ENCODE measurements around the gene NRL.

DNA sequence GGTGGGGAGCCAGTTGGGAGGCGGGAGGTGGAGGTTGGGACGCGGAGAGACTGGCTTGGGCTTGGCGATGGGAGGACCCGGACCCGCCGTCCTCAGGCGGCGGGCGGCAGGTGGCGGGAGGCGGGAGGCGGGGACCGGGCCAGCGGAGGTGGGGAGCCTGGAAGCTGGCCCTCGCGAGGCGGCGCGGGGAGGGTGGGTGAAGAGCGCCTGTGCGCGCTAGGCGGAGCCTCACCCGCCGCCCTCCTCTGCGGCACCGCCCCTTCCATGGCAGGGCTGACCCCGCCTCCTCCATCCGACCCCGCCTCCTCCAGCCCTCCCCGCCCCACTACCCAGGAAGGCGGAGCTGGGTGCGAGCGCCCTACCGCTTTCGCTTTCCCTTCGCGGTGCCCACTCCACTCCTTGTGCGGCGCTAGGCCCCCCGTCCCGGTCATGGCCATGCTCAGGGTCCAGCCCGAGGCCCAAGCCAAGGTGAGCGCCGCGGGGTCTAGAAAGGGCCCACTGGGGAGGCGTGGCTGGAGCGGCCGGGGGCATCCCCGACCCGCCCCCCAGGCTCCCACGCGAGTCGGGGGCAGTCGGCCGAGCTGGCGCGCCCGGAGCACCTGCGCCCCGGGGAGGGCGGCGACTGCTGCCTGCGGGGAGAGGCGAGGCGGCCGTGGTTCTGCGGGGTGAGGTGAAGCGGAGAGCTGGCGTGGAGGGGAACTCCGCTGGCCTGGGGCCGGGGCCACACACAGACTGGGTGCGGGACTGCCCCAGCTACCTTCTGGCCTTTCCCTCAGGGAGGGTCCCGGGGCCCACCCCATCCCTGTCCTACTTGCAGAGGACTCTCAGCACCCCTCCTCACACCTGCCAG is 21.3 kb upstream of the NRL start, which contains the start of gene PSME1:
- TF ChIP-seq, protein P1, sequence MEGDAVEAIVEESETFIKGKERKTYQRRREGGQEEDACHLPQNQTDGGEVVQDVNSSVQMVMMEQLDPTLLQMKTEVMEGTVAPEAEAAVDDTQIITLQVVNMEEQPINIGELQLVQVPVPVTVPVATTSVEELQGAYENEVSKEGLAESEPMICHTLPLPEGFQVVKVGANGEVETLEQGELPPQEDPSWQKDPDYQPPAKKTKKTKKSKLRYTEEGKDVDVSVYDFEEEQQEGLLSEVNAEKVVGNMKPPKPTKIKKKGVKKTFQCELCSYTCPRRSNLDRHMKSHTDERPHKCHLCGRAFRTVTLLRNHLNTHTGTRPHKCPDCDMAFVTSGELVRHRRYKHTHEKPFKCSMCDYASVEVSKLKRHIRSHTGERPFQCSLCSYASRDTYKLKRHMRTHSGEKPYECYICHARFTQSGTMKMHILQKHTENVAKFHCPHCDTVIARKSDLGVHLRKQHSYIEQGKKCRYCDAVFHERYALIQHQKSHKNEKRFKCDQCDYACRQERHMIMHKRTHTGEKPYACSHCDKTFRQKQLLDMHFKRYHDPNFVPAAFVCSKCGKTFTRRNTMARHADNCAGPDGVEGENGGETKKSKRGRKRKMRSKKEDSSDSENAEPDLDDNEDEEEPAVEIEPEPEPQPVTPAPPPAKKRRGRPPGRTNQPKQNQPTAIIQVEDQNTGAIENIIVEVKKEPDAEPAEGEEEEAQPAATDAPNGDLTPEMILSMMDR (IDR thresholded peaks at IDR 0.05; ENCODE audit: low read length) = no peak
- TF ChIP-seq EZH2phosphoT487 (IDR thresholded peaks at IDR 0.05; ENCODE audit: low read length) (no peak), EZH2 (optimal IDR thresholded peaks at IDR 0.05; ENCODE audit: low read depth, low read length) (no peak)

Measured in MM.1S (cell line).